Right cardiac atrium (tissue), 5 donors: Measurements from ENCODE around the gene FXYD3. TPM values are rescaled to one million over a fixed set of nuclear protein-coding genes. Genes with fewer than 3 reads are reported as not detected.

Experiments used
- ATAC-seq, 2 donors: fragments of 200-7000 bp; cut with Tn5 transposase; one replicate each; pipeline versions ENCODE4 v1.8.0 to v1.9.1; 2020; ENCODE audit warnings: moderate library complexity in 2 of 2, mild to moderate bottlenecking in 1 of 2
- DNase-seq, 3 donors: peaks; one replicate each; pipeline ENCODE4 v3.0.0-alpha.2; 2020
- H3K27ac ChIP-seq: one replicate; pipeline ENCODE4 v1.5.1; 2013; ENCODE audit warnings: mild to moderate bottlenecking, low read length, control low read depth, moderate library complexity
- H3K27me3 ChIP-seq: one replicate; pipeline ENCODE4 v1.6.1; 2013; ENCODE audit not compliant: control insufficient read depth, insufficient read depth
- H3K4me1 ChIP-seq: one replicate; pipeline ENCODE4 v1.6.1; 2013; ENCODE audit warnings: low read length; ENCODE audit not compliant: control insufficient read depth, insufficient read depth
- H3K4me3 ChIP-seq: one replicate; pipeline ENCODE4 v1.5.1; 2013; ENCODE audit warnings: low read length, control low read depth
- H3K9me3 ChIP-seq: one replicate; pipeline ENCODE4 v1.6.1; 2013; ENCODE audit warnings: low read length; ENCODE audit not compliant: control insufficient read depth
- WGBS: extraction: QIAGEN DNeasy Blood & Tissue Kit; methylation state at CpG from one replicate; pipeline ENCODE4 v1.1.7; 2013; 5-methylcytosine and 5-hydroxymethylcytosine counted together
- intact Hi-C, 4 donors: fragments of 100-400 bp; cut with DNase I; formaldehyde crosslinking; loops; one replicate each; pipeline versions ENCODE4 v1.11.0 to v1.14.0; 2022 to 2023
- long read RNA-seq, 4 donors: library from polyadenylated mRNA; unstranded; transcript quantifications; one replicate each; pipeline ENCODE4 v2.0.0, GENCODE V29; 2020 to 2021
- polyA plus RNA-seq: library from polyadenylated mRNA; stranded (reverse); fragments of 200-250 nt; gene quantifications from one replicate; pipeline ENCODE4 v1.2.3, GENCODE V29; 2013
- total RNA-seq, 4 donors: library from RNA; stranded (reverse); fragmentation: NEBNext Ultra II Directional; extraction: Animal tissue kit (Norgen Biotek cat#: 25700); gene quantifications; one replicate each; pipeline ENCODE4 v1.2.1, GENCODE V29; 2021
- donor health status: healthy with polysubstance abuse.
- donor health status: DM: no; HTN: yes; CAD: no.
- donor health status: DM: no; HTN: no; CAD: no.
- donor health status: DM: no; HTN: yes; CAD: no; lungs with severe emphysema.
- donor health status: DM: yes; HTN: yes; CAD: no.

The FXYD3 gene
- total RNA-seq (1 to 10 TPM; 2.2 to 5.7 (median 4.3) TPM), polyA plus RNA-seq (5.2 TPM)
- long read RNA-seq, donor 1, partial matches to known transcripts, result 1 of 1 reads
- long read RNA-seq, donor 1, other reads (novel, unspliced or antisense), result 0 of 1 reads
- long read RNA-seq, donor 2, result 0 reads
- long read RNA-seq, donor 3, partial matches to known transcripts, result 0 of 1 reads
- long read RNA-seq, donor 3, other reads (novel, unspliced or antisense), result 0 of 1 reads
- long read RNA-seq, donor 4, partial matches to known transcripts, result 1 of 2 reads
- long read RNA-seq, donor 4, other reads (novel, unspliced or antisense), result 0 of 2 reads

GRCh38 chr19:35115177-35115951 is at the start of gene FXYD3:
Gene FXYD3, plus strand, starts transcription at chr19:35115823. Its CDS starts 3,554 bp downstream, at chr19:35119377.
- 58% methylated on average over 14 of the region's 14 CpGs for WGBS
- H3K4me1 ChIP-seq, result no peaks in the 10 kb centered on the region
- H3K27ac ChIP-seq, result no peak within 1 kb of the TSS
- H3K27me3 ChIP-seq, result no peaks in the 10 kb centered on the region
- ATAC-seq, result peak; percentile 30 to 38
- peak in 2 of 3 donors; percentile 64 to 78 for DNase-seq
- intact Hi-C loops, result no loop called here
- no peaks in the 10 kb centered on the region for H3K9me3 ChIP-seq
- peak within 1 kb of the TSS; percentile 26 for H3K4me3 ChIP-seq

GRCh38 chr19:35066121-35066520 is 49.5 kb upstream of the FXYD3 start:
- 90% methylated on average over 15 of the region's 15 CpGs for WGBS
- Histone ChIP-seq H3K4me1 (no peaks in the 10 kb centered on the region), H3K4me3 (no peak overlapping the region), H3K27ac (no peak overlapping the region), H3K27me3 (no peaks in the 10 kb centered on the region), H3K9me3 (no peaks in the 10 kb centered on the region)
- ATAC-seq (no peak), DNase-seq (no peak)
- intact Hi-C loops, result loop anchor here in 2 of 4 donors (10.0 kb wide), 1 partner anchor 69 kb away; the partner anchor contains the start of genes FXYD1 (in 2 of the 2) and LGI4 (in 2 of the 2)

GRCh38 chr19:35066691-35067563 is 48.7 kb upstream of the FXYD3 start:
- peak; percentile 89 to 97 (median 95) for DNase-seq
- H3K27ac ChIP-seq, result no peak overlapping the region
- intact Hi-C loops, result loop anchor here in 2 of 4 donors (10.0 kb wide), 1 partner anchor 68 kb away; the partner anchor contains the start of genes FXYD1 (in 2 of the 2) and LGI4 (in 2 of the 2)
- 22% methylated on average over 14 of the region's 14 CpGs for WGBS
- no peaks in the 10 kb centered on the region for H3K4me1 ChIP-seq
- peak; percentile 84 to 90 for ATAC-seq
- no peaks in the 10 kb centered on the region for H3K27me3 ChIP-seq
- no peaks in the 10 kb centered on the region for H3K9me3 ChIP-seq
- no peak overlapping the region for H3K4me3 ChIP-seq

- ATAC-seq, result no peak
- intact Hi-C loops, result loop anchor here in 2 of 4 donors (10.0 kb wide), 1 partner anchor 66 kb away; the partner anchor contains the start of genes FXYD1 (in 2 of the 2) and LGI4 (in 2 of the 2)
- H3K9me3 ChIP-seq, result no peaks in the 10 kb centered on the region
- no peaks in the 10 kb centered on the region for H3K27me3 ChIP-seq
- H3K27ac ChIP-seq, result no peak overlapping the region
- no peaks in the 10 kb centered on the region for H3K4me1 ChIP-seq
- WGBS, result 78% methylated on average over 10 of the region's 10 CpGs
- no peak overlapping the region for H3K4me3 ChIP-seq
- DNase-seq, result no peak
These were observed 46.5 kb upstream of the FXYD3 start for GRCh38 chr19:35068941-35069634.

GRCh38 chr19:35069696-35070095 is 45.9 kb upstream of the FXYD3 start:
- Histone ChIP-seq H3K27ac (no peak overlapping the region), H3K4me1 (no peaks in the 10 kb centered on the region), H3K27me3 (no peaks in the 10 kb centered on the region), H3K4me3 (no peak overlapping the region), H3K9me3 (no peaks in the 10 kb centered on the region)
- ATAC-seq (no peak), DNase-seq (no peak)
- intact Hi-C loops, result loop anchor here in 2 of 4 donors (10.0 kb wide), 1 partner anchor 65 kb away; the partner anchor contains the start of genes FXYD1 (in 2 of the 2) and LGI4 (in 2 of the 2)
- WGBS, result 45% methylated on average over 1 of the region's 1 CpG

GRCh38 chr19:35070471-35070870 is 45.2 kb upstream of the FXYD3 start:
- no peak overlapping the region for H3K27ac ChIP-seq
- H3K9me3 ChIP-seq, result no peaks in the 10 kb centered on the region
- no peak overlapping the region for H3K4me3 ChIP-seq
- intact Hi-C loops, result no loop called here
- WGBS, result 90% methylated on average over 3 of the region's 3 CpGs
- no peaks in the 10 kb centered on the region for H3K27me3 ChIP-seq
- H3K4me1 ChIP-seq, result no peaks in the 10 kb centered on the region
- ATAC-seq, result no peak
- no peak for DNase-seq

- Histone ChIP-seq H3K4me1 (no peaks in the 10 kb centered on the region), H3K27me3 (no peaks in the 10 kb centered on the region), H3K27ac (no peak overlapping the region), H3K4me3 (no peak overlapping the region), H3K9me3 (no peaks in the 10 kb centered on the region)
- ATAC-seq (no peak), DNase-seq (no peak)
- WGBS, result 72% methylated on average over 10 of the region's 10 CpGs
- intact Hi-C loops, result no loop called here
These were observed 42.1 kb upstream of the FXYD3 start for GRCh38 chr19:35073516-35073915.

- WGBS, result 78% methylated on average over 8 of the region's 8 CpGs
- Histone ChIP-seq H3K9me3 (no peaks in the 10 kb centered on the region), H3K27ac (no peak overlapping the region), H3K4me1 (no peaks in the 10 kb centered on the region), H3K4me3 (no peak overlapping the region), H3K27me3 (no peaks in the 10 kb centered on the region)
- intact Hi-C loops, result no loop called here
- peak in 1 of 2 donors; percentile 9 for ATAC-seq
- DNase-seq, result no peak
These were observed 41.7 kb upstream of the FXYD3 start for GRCh38 chr19:35073941-35074340.

GRCh38 chr19:35074426-35075201 is 41.0 kb upstream of the FXYD3 start:
- Histone ChIP-seq H3K4me1 (no peaks in the 10 kb centered on the region), H3K9me3 (no peaks in the 10 kb centered on the region), H3K27ac (no peak overlapping the region), H3K27me3 (no peaks in the 10 kb centered on the region), H3K4me3 (no peak overlapping the region)
- intact Hi-C loops, result no loop called here
- no peak for ATAC-seq
- WGBS, result 80% methylated on average over 21 of the region's 21 CpGs
- DNase-seq, result no peak
